Karpas-422 (cell line): ENCODE measurements around the gene ADD1. TPM values are rescaled to one million over a fixed set of nuclear protein-coding genes. Genes with fewer than 3 reads are reported as not detected.

ENCODE experiments used
- DNase-seq: peaks from one replicate; pipeline ENCODE4 v3.0.0-alpha.2; 2015
- H2AFZ ChIP-seq: fragments of 200-600 bp; sonication (generic); 2 replicates; pipeline ENCODE4 v1.6.1; 2014; ENCODE audit warnings: antibody characterized with exemption, low read length, mixed read lengths
- H3K27ac ChIP-seq: fragments of 200-600 bp; sonication (generic); 2 replicates; pipeline ENCODE4 v1.5.1; 2014; ENCODE audit warnings: mild to moderate bottlenecking, low read length, moderate library complexity
- H3K27me3 ChIP-seq: fragments of 200-600 bp; sonication (generic); 2 replicates; pipeline ENCODE4 v1.6.1; 2014; ENCODE audit warnings: low read length, mixed read lengths
- H3K36me3 ChIP-seq: fragments of 200-600 bp; sonication (generic); 2 replicates; pipeline ENCODE4 v1.6.1; 2014; ENCODE audit warnings: low read length, mixed read lengths; ENCODE audit not compliant: insufficient read depth
- H3K4me1 ChIP-seq: fragments of 200-600 bp; sonication (generic); 2 replicates; pipeline ENCODE4 v1.6.1; 2014; ENCODE audit warnings: mild to moderate bottlenecking, low read length, mixed read lengths
- H3K4me2 ChIP-seq: fragments of 200-600 bp; sonication (generic); 2 replicates; pipeline ENCODE4 v1.6.1; 2014; ENCODE audit warnings: low read length, low read depth, mild to moderate bottlenecking; ENCODE audit not compliant: poor library complexity, severe bottlenecking
- H3K4me3 ChIP-seq: fragments of 200-600 bp; sonication (generic); 2 replicates; pipeline ENCODE4 v1.5.1; 2014; ENCODE audit warnings: mild to moderate bottlenecking, antibody characterized with exemption, low read length, mixed read lengths
- H3K79me2 ChIP-seq: fragments of 200-600 bp; sonication (generic); 2 replicates; pipeline ENCODE4 v1.6.1; 2014; ENCODE audit warnings: mild to moderate bottlenecking, low read length, mixed read lengths
- H3K9ac ChIP-seq: fragments of 200-600 bp; sonication (generic); 2 replicates; pipeline ENCODE4 v1.6.0; 2014; ENCODE audit warnings: low read length
- H3K9me2 ChIP-seq: fragments of 200-600 bp; sonication (generic), shearing (Covaris generic); replicated peaks from 2 replicates; pipeline ENCODE4 v1.6.0; 2014; ENCODE audit warnings: mild to moderate bottlenecking, low read length, moderate library complexity; ENCODE audit not compliant: insufficient read depth
- H3K9me3 ChIP-seq: fragments of 300-700, 200-600 bp; sonication (generic); 2 replicates; pipeline ENCODE4 v1.6.1; 2014; ENCODE audit warnings: low read length, mixed read lengths
- H4K20me1 ChIP-seq: fragments of 200-600 bp; sonication (generic); 2 replicates; pipeline ENCODE4 v1.6.1; 2014; ENCODE audit warnings: mild to moderate bottlenecking, antibody characterized with exemption, low read length, low read depth; ENCODE audit not compliant: insufficient read depth
- total RNA-seq: library from RNA; depleted of rRNA; stranded (reverse); fragments of >200 nt; shearing (Covaris generic); gene quantifications from 2 replicates; pipeline ENCODE4 v1.2.3, GENCODE V29; 2014; ENCODE audit warnings: low replicate concordance

The ADD1 gene
- total RNA-seq, 1 experiment from 2014 or later, result 69.7 TPM

DNA sequence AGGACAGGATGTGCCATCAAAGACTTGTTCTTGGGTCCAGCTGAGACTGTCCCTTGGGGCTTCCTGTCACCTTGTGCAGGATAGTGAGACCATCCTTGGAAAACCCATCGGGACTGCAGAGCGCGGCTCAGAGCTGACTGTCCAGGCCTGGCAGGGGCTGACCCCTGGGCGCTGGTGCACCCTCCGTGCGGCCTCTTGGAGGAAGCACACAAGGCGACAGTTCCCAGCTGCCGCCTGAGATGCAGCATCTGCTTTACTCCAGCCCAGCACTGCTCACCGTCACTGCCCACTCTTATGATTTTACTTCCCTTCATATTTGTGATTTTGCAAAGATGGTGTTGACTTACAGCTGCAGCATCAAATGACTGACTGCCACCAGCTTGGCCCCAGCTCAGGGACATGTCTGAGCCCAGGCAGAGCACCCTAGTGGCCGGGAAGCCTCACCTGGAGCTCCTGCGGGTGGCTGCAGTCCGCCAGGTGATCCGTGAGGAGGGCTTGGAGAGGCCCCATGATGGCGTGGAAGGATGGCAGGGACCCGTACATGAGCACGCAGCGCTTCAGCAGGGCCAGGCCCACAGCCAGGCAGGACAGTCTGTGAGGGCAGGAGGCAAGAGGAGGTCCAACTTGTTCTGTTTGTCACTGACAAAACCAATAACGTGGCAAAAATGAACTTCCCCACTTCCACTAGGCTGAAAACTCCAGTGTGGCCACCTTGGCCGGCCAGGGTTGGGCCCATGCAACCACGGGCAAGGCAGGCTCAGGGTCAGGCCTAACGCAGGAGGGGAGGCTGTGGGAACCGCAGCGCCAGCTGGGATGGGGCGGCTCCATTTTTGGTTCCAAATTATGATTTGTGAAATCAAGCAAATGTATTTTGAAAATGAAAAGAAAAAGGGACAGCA, 97.7 kb downstream of the ADD1 start:
- no peak overlapping the region for H2AFZ ChIP-seq
- no peaks in the 10 kb centered on the region for H3K27me3 ChIP-seq
- no peak for DNase-seq
- H3K36me3 ChIP-seq, result peaks cover 41% of the 10 kb centered on the region
- H3K79me2 ChIP-seq, result no peaks in the 10 kb centered on the region
- H4K20me1 ChIP-seq, result 0 out of 2 replicates have a peak, but pooled peaks cover 17% of the 10 kb centered on the region
- H3K9ac ChIP-seq, result no peak overlapping the region
- no peaks in the 10 kb centered on the region for H3K9me2 ChIP-seq
- no peak overlapping the region for H3K27ac ChIP-seq
- H3K4me3 ChIP-seq, result no peak overlapping the region
- H3K4me1 ChIP-seq, result peaks cover 17% of the 10 kb centered on the region
- H3K9me3 ChIP-seq, result no peaks in the 10 kb centered on the region
- no peak overlapping the region for H3K4me2 ChIP-seq

DNA sequence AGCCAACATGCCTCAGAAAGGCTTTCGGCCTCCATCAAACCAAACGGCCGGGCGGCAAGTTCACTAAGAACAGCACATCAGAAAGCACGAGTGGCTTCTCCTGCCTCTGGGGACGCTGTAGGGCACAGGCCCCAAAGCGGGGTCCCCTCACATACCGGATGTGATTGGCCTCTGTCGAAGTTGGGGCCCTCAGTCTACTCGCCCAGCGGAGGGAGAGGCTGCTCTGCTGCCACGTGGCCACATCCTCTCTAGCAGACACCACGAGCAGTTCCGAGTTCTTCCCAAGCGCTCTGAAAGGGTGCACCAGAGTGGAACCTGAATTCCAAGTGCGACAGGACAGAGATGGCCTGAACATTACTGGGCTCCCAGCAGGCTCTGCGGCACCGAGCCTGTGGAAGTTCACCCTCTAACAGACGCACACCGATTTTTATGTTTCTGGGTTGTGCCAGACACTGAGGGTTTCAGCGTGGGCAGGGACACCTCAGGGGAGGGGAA, 98.4 kb downstream of the ADD1 start:
- Histone ChIP-seq H3K9me2 (no peaks in the 10 kb centered on the region), H3K9me3 (no peaks in the 10 kb centered on the region), H3K4me2 (no peak overlapping the region), H3K36me3 (peaks cover 47% of the 10 kb centered on the region), H3K9ac (no peak overlapping the region), H3K79me2 (no peaks in the 10 kb centered on the region), H3K27me3 (no peaks in the 10 kb centered on the region), H3K4me1 (peaks cover 10% of the 10 kb centered on the region), H2AFZ (no peak overlapping the region), H4K20me1 (0 out of 2 replicates have a peak, but pooled peaks cover 13% of the 10 kb centered on the region), H3K4me3 (no peak overlapping the region), H3K27ac (no peak overlapping the region)
- DNase-seq, result no peak

DNA sequence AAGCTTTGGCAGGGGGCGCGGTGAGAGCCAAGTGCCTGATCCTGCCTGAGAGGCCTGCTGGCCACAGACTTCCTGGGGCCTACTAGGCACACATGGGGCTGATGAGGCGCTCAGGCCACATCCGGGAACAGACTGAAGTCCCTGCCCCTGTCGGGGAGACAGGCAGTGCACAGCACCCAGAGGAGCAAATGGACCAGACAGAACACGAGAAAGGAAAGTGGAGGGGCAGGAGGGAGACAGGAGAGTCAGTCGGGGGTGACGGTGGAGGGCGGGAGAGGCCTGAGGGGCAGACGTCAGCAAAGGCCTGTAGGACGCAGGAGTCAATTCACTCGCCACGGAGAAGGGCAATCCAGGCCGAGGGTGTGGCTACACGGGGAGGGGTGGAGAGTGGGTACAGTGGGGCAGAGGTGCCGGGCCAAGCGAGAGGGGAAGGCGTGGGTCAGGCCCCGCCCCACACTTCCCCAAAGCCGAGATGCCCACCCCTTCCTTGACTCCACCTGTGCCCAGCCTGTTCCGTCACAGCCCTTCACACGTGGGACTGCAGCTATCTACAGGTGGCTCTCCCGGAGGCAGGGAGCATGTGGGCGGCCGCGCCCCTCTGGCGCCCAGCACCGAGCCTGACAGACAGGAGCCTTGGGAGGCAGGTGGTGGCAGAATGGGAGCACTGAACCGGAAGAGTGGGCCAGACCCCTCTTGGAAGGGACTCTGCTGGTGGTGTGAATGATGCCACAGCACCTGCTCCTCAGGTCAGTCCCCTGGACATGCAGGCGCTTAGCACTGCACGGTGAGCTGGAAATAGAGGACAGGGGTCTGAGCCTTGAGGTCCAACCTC, 99.1 kb downstream of the ADD1 start:
- Histone ChIP-seq H3K9ac (no peak overlapping the region), H3K36me3 (peaks cover 51% of the 10 kb centered on the region), H3K27me3 (no peaks in the 10 kb centered on the region), H3K9me3 (no peaks in the 10 kb centered on the region), H3K4me3 (no peak overlapping the region), H3K4me2 (no peak overlapping the region), H3K27ac (no peak overlapping the region), H2AFZ (no peak overlapping the region), H3K9me2 (no peaks in the 10 kb centered on the region), H3K4me1 (peaks cover 3% of the 10 kb centered on the region), H4K20me1 (peaks cover 13% of the 10 kb centered on the region; the same call in 1 of the 2 replicates), H3K79me2 (no peaks in the 10 kb centered on the region)
- DNase-seq, result no peak

DNA sequence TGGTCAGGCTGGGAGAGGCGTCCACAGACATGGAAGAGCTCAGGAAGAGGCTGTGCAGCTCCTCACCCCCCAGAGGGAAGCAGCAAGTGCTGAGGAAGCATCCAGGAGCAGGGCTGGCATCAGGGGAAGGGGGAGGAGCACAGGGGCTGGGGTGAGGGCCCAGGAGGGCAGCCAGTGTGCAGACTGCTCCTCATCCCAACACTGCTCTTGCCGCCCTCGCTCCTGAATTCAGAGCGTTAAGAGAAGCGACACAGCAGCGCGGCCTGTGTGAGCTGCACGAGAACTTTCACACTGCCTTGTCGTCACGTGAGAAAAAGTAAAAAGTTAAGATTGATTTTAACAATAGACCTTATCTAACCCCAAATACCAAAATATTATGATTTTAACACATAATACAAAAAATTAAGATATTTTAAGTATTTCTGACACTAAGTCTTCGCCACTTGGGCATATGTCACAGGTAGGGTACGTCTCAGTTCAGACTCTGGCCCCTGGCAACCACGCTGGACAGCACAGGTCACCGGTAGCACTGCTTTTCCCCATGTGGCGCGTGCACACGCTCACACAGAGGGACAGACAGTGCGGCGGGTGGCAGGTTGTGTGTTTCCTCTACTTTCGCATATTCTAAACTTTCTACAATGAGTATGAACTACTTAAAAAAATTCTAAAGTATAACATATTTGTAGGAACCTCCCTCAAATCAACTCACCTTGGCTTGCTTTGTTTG, 99.9 kb downstream of the ADD1 start:
- Histone ChIP-seq H3K4me2 (no peak overlapping the region), H3K4me3 (no peak overlapping the region), H3K9me2 (no peaks in the 10 kb centered on the region), H3K27ac (no peak overlapping the region), H3K27me3 (no peaks in the 10 kb centered on the region), H3K79me2 (no peaks in the 10 kb centered on the region), H3K4me1 (no peaks in the 10 kb centered on the region), H3K9ac (no peak overlapping the region), H3K36me3 (peaks cover 52% of the 10 kb centered on the region), H3K9me3 (no peaks in the 10 kb centered on the region), H2AFZ (no peak overlapping the region), H4K20me1 (peaks cover 17% of the 10 kb centered on the region; the same call in 1 of the 2 replicates)
- no peak for DNase-seq

DNA sequence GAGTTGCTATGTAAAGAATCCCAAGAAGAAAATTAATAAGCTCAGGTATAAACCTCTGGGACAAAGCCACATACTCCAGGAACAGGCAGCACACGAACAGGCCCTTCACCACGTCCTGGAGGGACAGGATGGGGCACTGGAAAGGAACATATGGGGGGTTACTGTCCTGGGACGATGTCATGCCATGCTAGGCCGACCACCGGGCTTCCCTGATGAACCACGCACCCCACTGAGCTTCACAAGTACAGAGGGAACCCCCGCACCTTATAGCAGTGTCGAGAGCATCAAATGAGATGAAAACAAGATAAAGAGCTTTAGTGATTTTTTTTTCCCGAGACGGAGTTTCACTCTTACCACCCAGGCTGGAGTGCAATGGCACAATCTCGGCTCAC, 100.4 kb downstream of the ADD1 start:
- no peak for DNase-seq
- Histone ChIP-seq H3K4me3 (no peak overlapping the region), H3K9ac (no peak overlapping the region), H3K36me3 (peaks cover 53% of the 10 kb centered on the region), H3K4me2 (no peak overlapping the region), H3K27me3 (no peaks in the 10 kb centered on the region), H4K20me1 (peaks cover 17% of the 10 kb centered on the region; the same call in 1 of the 2 replicates), H3K9me3 (no peaks in the 10 kb centered on the region), H3K79me2 (no peaks in the 10 kb centered on the region), H3K4me1 (no peaks in the 10 kb centered on the region), H3K9me2 (no peaks in the 10 kb centered on the region), H2AFZ (no peak overlapping the region), H3K27ac (no peak overlapping the region)

DNA sequence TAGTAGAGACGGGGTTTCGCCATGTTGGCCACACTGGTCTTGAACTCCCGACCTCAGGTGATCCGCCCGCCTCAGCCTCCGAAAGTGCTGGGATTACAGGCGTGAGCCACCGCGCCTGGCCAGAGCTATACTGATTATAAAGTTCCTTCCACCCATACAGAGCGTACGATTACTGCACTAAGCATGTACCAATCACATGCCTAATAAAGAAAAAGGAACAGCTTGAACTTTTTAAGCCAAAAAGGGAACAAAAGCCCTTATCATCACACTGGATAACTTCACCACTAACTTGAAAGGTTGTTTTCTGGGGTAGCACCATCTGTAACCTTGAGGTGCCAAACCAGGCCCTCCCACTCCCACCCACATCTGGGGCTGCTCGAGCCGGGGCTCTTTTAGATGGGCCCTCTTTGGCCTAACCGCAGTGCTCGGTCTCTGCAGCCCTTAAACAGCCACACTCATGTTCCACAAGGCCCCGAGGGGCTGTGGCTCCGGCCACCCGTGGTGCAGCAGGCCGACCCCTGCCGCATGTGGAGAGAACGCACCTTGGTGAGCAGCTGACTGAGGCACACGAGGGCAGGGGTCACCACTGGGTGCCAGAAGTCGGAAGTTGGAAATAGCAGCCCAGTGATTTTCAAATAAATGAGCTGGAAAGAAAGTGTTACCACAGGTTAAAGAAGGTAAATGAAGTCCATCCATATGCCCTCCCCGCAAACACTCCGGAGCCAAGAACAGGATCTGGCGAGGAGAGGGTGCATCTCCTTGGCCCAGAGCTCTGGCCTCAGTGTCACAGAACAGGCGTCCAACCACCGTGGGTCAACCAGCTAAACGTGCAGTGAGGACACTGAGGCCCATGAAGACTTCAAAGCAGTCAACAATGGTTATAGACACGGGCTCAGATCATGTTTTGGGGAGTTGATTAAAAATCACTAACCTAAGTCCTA, 101.2 kb downstream of the ADD1 start:
- no peak for DNase-seq
- no peaks in the 10 kb centered on the region for H3K27me3 ChIP-seq
- H3K4me2 ChIP-seq, result no peak overlapping the region
- H3K9me3 ChIP-seq, result no peaks in the 10 kb centered on the region
- peaks cover 52% of the 10 kb centered on the region for H3K36me3 ChIP-seq
- no peaks in the 10 kb centered on the region for H3K9me2 ChIP-seq
- no peaks in the 10 kb centered on the region for H3K4me1 ChIP-seq
- no peak overlapping the region for H3K9ac ChIP-seq
- 0 out of 2 replicates have a peak, but pooled peaks cover 4% of the 10 kb centered on the region for H3K79me2 ChIP-seq
- H3K27ac ChIP-seq, result no peak overlapping the region
- peaks cover 17% of the 10 kb centered on the region; the same call in 1 of the 2 replicates for H4K20me1 ChIP-seq
- H2AFZ ChIP-seq, result no peak overlapping the region
- H3K4me3 ChIP-seq, result no peak overlapping the region
